ENCODE measurements around the gene ARHGAP26.

ARHGAP26 gene

GRCh38 chr5:143170104-143170503 lies 399.9 kb downstream of the ARHGAP26 start:
- peaks cover 98% of the 10 kb centered on the region for H3K4me1 ChIP-seq (ENCODE audit: low read depth, poor library complexity, severe bottlenecking)
- H3K4me3 ChIP-seq (IDR thresholded peaks at IDR 0.05; ENCODE audit: insufficient read depth, low read depth, low read length) = no peak overlapping the region
- peak overlapping the region; percentile 28; the same call in 1 of the 2 replicates for H3K9ac ChIP-seq
- H3K36me3 ChIP-seq (ENCODE audit: insufficient read depth) = no peaks in the 10 kb centered on the region
- H3K79me2 ChIP-seq (ENCODE audit: insufficient read depth, low read depth) = 0 out of 2 replicates have a peak, but pooled peaks cover 5% of the 10 kb centered on the region
- H2AFZ ChIP-seq (ENCODE audit: low read depth) = no peak overlapping the region
- no peaks in the 10 kb centered on the region for H4K20me1 ChIP-seq (ENCODE audit: insufficient read depth)
- no peaks in the 10 kb centered on the region for H3K27me3 ChIP-seq (ENCODE audit: insufficient read depth, low read depth)
- peak overlapping the region; percentile 89 for H3K4me2 ChIP-seq
- H3K27ac ChIP-seq = peak overlapping the region; percentile 80
- no peak for TF ChIP-seq CTCF (conservative IDR thresholded peaks at IDR 0.05; ENCODE audit: low read depth, low read length)

- H3K27ac ChIP-seq = peak overlapping the region; percentile 80; the same call in 1 of the 2 replicates
- H3K9ac ChIP-seq = no peak overlapping the region
- TF ChIP-seq CTCF (conservative IDR thresholded peaks at IDR 0.05; ENCODE audit: low read depth, low read length) = no peak
- 0 out of 2 replicates have a peak, but pooled peaks cover 5% of the 10 kb centered on the region for H3K79me2 ChIP-seq (ENCODE audit: insufficient read depth, low read depth)
- H3K4me1 ChIP-seq (ENCODE audit: low read depth, poor library complexity, severe bottlenecking) = peaks cover 98% of the 10 kb centered on the region
- no peaks in the 10 kb centered on the region for H4K20me1 ChIP-seq (ENCODE audit: insufficient read depth)
- H2AFZ ChIP-seq (ENCODE audit: low read depth) = no peak overlapping the region
- H3K36me3 ChIP-seq (ENCODE audit: insufficient read depth) = no peaks in the 10 kb centered on the region
- H3K4me3 ChIP-seq (IDR thresholded peaks at IDR 0.05; ENCODE audit: insufficient read depth, low read depth, low read length) = no peak overlapping the region
- H3K4me2 ChIP-seq = no peak overlapping the region; the same call in 1 of the 2 replicates
- H3K27me3 ChIP-seq (ENCODE audit: insufficient read depth, low read depth) = no peaks in the 10 kb centered on the region
These were observed 400.8 kb downstream of the ARHGAP26 start for GRCh38 chr5:143170977-143171376.

- H3K9ac ChIP-seq = no peak overlapping the region
- H3K27ac ChIP-seq = no peak overlapping the region
- H3K36me3 ChIP-seq (ENCODE audit: insufficient read depth) = no peaks in the 10 kb centered on the region
- H2AFZ ChIP-seq (ENCODE audit: low read depth) = no peak overlapping the region
- no peaks in the 10 kb centered on the region for H4K20me1 ChIP-seq (ENCODE audit: insufficient read depth)
- H3K4me3 ChIP-seq (IDR thresholded peaks at IDR 0.05; ENCODE audit: insufficient read depth, low read depth, low read length) = no peak overlapping the region
- H3K27me3 ChIP-seq (ENCODE audit: insufficient read depth, low read depth) = no peaks in the 10 kb centered on the region
- no peak overlapping the region for H3K4me2 ChIP-seq
- peaks cover 100% of the 10 kb centered on the region for H3K4me1 ChIP-seq (ENCODE audit: low read depth, poor library complexity, severe bottlenecking)
- H3K79me2 ChIP-seq (ENCODE audit: insufficient read depth, low read depth) = 0 out of 2 replicates have a peak, but pooled peaks cover 5% of the 10 kb centered on the region
- TF ChIP-seq CTCF (conservative IDR thresholded peaks at IDR 0.05; ENCODE audit: low read depth, low read length) = no peak
These were observed 402.6 kb downstream of the ARHGAP26 start for GRCh38 chr5:143172739-143173138.

DNA sequence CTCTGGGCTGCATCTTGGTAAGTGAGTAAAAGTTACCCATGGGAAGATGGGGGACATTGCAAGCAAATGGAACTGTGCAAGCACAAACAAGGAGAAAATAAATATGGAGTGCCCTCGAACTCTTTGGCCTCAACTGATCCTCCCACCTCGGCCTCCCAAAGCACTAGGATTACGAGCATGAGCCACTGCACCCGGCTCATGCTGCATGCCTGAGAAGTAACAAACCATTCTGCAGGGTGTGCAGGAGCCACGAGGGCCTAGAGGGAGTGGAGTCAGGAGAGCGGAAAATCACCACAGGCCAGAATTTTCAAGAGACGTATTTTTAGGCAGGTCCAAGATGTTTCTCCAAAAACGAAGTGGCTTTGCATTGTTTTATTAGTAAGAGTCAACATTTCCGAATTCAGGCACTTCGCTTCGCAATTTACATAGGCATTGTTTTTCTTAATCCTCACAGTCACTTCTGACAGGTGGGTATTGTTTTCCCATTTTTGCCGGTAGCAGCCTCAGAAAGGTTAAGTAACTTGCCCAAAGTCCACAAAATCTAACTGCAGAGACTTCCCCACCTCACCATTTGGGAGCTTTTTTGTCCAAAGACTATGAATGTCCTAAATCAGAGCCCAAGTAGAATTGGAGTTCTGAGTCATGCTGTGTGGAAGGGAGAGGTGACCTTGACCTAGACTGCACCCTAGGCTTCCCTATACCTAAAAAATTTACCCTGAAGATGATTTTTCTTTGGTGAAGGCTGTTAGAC lies 403.1 kb downstream of the ARHGAP26 start:
- H3K4me2 ChIP-seq = peak overlapping the region; percentile 41; the same call in 1 of the 2 replicates
- H3K27ac ChIP-seq = peak overlapping the region; percentile 11; the same call in 1 of the 2 replicates
- H3K79me2 ChIP-seq (ENCODE audit: insufficient read depth, low read depth) = 0 out of 2 replicates have a peak, but pooled peaks cover 5% of the 10 kb centered on the region
- H3K36me3 ChIP-seq (ENCODE audit: insufficient read depth) = no peaks in the 10 kb centered on the region
- no peaks in the 10 kb centered on the region for H4K20me1 ChIP-seq (ENCODE audit: insufficient read depth)
- no peak for TF ChIP-seq CTCF (conservative IDR thresholded peaks at IDR 0.05; ENCODE audit: low read depth, low read length)
- no peak overlapping the region for H3K9ac ChIP-seq
- no peaks in the 10 kb centered on the region for H3K27me3 ChIP-seq (ENCODE audit: insufficient read depth, low read depth)
- peaks cover 100% of the 10 kb centered on the region for H3K4me1 ChIP-seq (ENCODE audit: low read depth, poor library complexity, severe bottlenecking)
- no peak overlapping the region for H3K4me3 ChIP-seq (IDR thresholded peaks at IDR 0.05; ENCODE audit: insufficient read depth, low read depth, low read length)
- no peak overlapping the region for H2AFZ ChIP-seq (ENCODE audit: low read depth)
